Measurements from ENCODE around the gene PTMA. TPM values are rescaled to one million over a fixed set of nuclear protein-coding genes. Genes with fewer than 3 reads are reported as not detected.

The PTMA gene
- total and polyA plus RNA-seq, 9 of the 15 experiments (the other 6 are each of a cell fraction or from before 2014, with no cell fraction given), result 429 to 2,322 (median 1,578) TPM

DNA sequence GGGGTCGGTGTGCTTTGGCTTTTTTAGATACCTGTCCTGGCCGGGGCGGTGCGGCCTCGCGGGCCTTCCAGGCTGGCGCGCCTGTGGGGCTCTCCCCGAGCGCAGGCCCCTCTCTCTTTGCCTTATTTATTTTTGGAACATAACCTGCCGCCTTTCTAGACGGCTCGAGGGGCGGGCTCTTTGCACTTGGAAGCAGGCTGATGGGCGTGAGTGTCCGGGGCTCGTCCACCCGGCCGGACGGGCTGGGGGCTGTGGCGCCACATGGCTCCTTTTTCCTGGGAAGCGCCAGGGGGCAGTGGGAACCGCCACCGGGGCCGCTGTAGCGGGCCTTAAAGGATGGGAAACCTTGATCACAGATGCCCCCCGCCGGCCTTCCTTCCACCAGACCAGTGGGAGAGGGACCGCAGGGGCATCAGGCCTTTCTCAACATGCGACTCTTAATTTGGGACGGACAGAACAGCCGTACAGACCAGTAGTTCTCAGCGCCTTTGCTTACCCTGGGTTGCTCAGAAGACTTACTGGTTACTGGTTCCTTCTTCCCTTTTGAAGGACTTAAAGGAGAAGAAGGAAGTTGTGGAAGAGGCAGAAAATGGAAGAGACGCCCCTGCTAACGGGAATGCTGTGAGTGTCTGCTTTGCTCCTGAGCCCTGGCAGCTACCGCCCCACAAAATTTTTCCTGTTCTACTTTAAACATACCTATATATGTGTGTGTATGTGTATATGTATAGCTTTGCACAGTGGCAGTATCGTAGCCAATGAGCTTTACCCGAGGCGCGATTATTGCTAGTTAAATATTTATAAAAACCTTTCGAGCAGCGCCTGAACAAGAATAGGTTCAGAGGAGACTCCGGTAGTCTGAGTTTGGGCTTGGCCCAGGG, 2.7 kb downstream of the PTMA start:
- FAIRE-seq (no peak), ATAC-seq (no peak), DNase-seq (ENCODE audit: extremely low read depth in 1 of 4, low spot score in 3 of 4) (peak in 3 of 4 experiments; percentile 24 to 37 (median 32))
- peaks cover 45% of the 10 kb centered on the region for H4K20me1 ChIP-seq (replicated peaks; ENCODE audit: control insufficient read depth, insufficient read depth, low read length)
- no peaks in the 10 kb centered on the region for H3K27me3 ChIP-seq (ENCODE audit: control insufficient read depth in 2 of 2, insufficient read depth in 2 of 2, low read length in 2 of 2)
- H3K4me2 ChIP-seq (ENCODE audit: insufficient read depth, low read length), result peak overlapping the region; percentile 78
- TF ChIP-seq SIN3A (IDR thresholded peaks at IDR 0.05; ENCODE audit: borderline replicate concordance in 2 of 2, control insufficient read depth in 1 of 2, low read depth in 2 of 2, low read length in 2 of 2), result 0 out of 4 replicates have a peak, but pooled peaks of 1 of the 2 experiments have one; percentile 24
- TF ChIP-seq RBM22 (IDR thresholded peaks at IDR 0.05; ENCODE audit: low read depth, low read length, poor library complexity, severe bottlenecking), result peak; percentile 73
- peak; percentile 29; the same call in 1 of the 2 replicates for TF ChIP-seq ZBTB7A (IDR thresholded peaks at IDR 0.05; ENCODE audit: borderline replicate concordance, control insufficient read depth, low read depth, low read length)
- TF ChIP-seq CTCF (IDR thresholded peaks at IDR 0.05 in 2 of 3, conservative IDR thresholded peaks at IDR 0.05 in 1 of 3; ENCODE audit: insufficient read depth in 2 of 3, low read depth in 1 of 3, low read length in 3 of 3), result 0 out of 6 replicates have a peak, but pooled peaks of 1 of the 3 experiments have one; percentile 5
- TF ChIP-seq TRIM25 (IDR thresholded peaks at IDR 0.05; ENCODE audit: borderline replicate concordance), result no peak
- no peak for TF ChIP-seq TOE1 (IDR thresholded peaks at IDR 0.05; ENCODE audit: borderline replicate concordance)
- TF ChIP-seq TOE1 (CRISPR knock-in tag; IDR thresholded peaks at IDR 0.05; ENCODE audit: borderline replicate concordance, low read depth), result no peak
- TF ChIP-seq SMAD4 (CRISPR knock-in tag; conservative IDR thresholded peaks at IDR 0.05), result no peak
- peak overlapping the region; percentile 91 for H3K27ac ChIP-seq (ENCODE audit: extremely low read depth, low read depth, low read length)
- peak overlapping the region; percentile 99 for H3K4me3 ChIP-seq
- BruUV-seq (replicated peaks), result no TSS peak
- peaks cover 58% of the 10 kb centered on the region for H3K79me2 ChIP-seq (ENCODE audit: control insufficient read depth, insufficient read depth, low read length)
- WGBS (ENCODE audit: insufficient coverage, low coverage, missing lambda C conversion rate), result 2% methylated on average over 28 of the region's 43 CpGs
- in situ Hi-C loops (cut with MboI) (loop anchor here (5.0 kb wide), 2 partner anchors 34 to 104 kb away; no protein-coding TSS in a partner anchor), intact Hi-C loops (cut with micrococcal nuclease) (loop anchor here (2.0 kb wide), 1 partner anchor 196 kb away; no protein-coding TSS in a partner anchor)
- peaks cover 30% of the 10 kb centered on the region for H3K36me3 ChIP-seq (ENCODE audit: control insufficient read depth, insufficient read depth, low read length)
- POLR2A ChIA-PET, result interaction anchor here (0.6 kb wide), 1 partner anchor 29 kb away, joined by 3 read pairs; no protein-coding TSS in a partner anchor
- no peaks in the 10 kb centered on the region for H3K9me3 ChIP-seq (replicated peaks; ENCODE audit: control insufficient read depth, insufficient read depth, low read depth, low read length)
- peak overlapping the region; percentile 92 to 99 for H3K9ac ChIP-seq (ENCODE audit: insufficient read depth in 1 of 2, low read depth in 2 of 2, low read length in 2 of 2)
- no peak overlapping the region for H2AFZ ChIP-seq (ENCODE audit: low read depth, low read length)
- peaks cover 25 to 75% of the 10 kb centered on the region in 2 experiments; a peak in 4 of 5 replicates for H3K4me1 ChIP-seq (replicated peaks in 1 of 2; ENCODE audit: control insufficient read depth in 2 of 2, insufficient read depth in 2 of 2, low read length in 2 of 2)
- CTCF ChIA-PET (ENCODE audit: low intra/inter-chr PET ratio), result interaction anchor here (1.8 to 2.5 kb wide), 2 partner anchors 34 to 99 kb away, joined by 7 to 12 read pairs; no protein-coding TSS in a partner anchor
- peaks cover 7% of the 10 kb centered on the region for H3K9me1 ChIP-seq (ENCODE audit: control insufficient read depth, insufficient read depth, low read length)

Data from K562 (cell line).